NCI-H226 (cell line): ENCODE results near the gene NELFE.
"Not testable (repeated sequence)": the region's sequence is repeated elsewhere in the genome, so short reads cannot be mapped to it uniquely, and the experiment has no call there.

Source experiments
- DNase-seq: peaks from one replicate; pipeline ENCODE4 v3.0.0-alpha.2; 2015

Gene NELFE

DNA sequence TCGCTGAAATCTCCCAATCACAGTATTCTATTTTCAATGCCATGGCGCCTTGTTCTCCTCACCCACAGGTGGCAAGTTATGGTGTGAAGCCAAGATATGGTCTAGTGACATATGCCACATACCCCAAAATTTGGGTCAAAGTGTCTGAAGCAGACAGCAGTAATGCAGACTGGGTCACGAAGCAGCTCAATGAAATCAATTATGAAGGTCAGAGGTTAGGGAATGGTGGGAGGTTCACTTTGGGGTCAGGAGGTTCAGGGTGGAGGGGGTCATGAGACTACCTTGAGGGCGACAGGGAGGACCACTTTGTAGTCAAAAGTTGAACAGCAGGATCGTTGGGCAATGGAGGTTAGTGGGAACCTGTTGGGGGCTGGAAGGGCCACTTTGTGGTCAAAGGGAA lies 10.5 kb downstream of the NELFE start:
- no peak for DNase-seq

DNA sequence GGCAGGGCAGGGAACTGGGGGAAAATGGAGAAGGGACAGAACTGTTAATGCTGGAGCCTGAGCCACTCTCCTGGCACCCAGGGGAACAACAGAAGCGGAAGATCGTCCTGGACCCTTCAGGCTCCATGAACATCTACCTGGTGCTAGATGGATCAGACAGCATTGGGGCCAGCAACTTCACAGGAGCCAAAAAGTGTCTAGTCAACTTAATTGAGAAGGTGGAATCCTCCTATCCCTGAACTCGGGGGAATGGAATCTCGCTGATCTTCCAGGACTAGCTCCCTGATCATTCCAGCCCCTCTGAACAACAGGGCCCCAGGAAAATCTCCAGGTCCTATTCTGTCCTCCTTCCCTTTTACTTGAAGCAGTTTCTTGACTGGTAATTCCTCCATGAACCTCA lies 10.9 kb downstream of the NELFE start:
- no peak for DNase-seq

DNA sequence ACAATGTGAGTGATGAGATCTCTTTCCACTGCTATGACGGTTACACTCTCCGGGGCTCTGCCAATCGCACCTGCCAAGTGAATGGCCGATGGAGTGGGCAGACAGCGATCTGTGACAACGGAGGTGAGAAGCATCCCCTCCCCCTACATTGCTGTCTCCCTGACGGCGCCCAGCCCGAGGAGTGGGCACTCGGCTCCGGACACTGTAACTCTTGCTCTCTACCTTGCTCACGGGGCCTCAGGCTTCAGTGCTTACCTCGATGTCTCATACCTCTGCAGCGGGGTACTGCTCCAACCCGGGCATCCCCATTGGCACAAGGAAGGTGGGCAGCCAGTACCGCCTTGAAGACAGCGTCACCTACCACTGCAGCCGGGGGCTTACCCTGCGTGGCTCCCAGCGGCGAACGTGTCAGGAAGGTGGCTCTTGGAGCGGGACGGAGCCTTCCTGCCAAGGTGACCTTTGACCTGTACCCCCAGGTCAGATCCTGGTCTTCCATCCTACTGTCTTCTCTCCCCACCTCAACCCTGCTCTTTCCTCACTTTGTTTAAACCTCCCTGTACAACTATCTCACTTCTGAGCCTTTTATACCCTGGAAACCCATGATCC lies 11.6 kb downstream of the NELFE start:
- DNase-seq = no peak

DNA sequence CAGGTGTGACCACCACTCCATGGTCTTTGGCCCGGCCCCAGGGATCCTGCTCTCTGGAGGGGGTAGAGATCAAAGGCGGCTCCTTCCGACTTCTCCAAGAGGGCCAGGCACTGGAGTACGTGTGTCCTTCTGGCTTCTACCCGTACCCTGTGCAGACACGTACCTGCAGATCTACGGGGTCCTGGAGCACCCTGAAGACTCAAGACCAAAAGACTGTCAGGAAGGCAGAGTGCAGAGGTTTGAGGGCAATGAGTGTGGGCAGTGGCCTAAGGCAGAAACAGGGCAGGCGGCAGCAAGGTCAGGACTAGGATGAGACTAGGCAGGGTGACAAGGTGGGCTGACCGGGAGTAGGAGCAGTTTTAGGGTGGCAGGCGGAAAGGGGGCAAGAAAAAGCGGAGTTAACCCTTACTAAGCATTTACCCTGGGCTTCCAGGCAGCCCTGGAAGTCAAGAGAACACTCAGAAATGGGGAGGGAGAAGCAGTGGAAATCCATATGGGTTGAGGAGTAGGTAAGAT lies 12.3 kb downstream of the NELFE start:
- no peak for DNase-seq

DNA sequence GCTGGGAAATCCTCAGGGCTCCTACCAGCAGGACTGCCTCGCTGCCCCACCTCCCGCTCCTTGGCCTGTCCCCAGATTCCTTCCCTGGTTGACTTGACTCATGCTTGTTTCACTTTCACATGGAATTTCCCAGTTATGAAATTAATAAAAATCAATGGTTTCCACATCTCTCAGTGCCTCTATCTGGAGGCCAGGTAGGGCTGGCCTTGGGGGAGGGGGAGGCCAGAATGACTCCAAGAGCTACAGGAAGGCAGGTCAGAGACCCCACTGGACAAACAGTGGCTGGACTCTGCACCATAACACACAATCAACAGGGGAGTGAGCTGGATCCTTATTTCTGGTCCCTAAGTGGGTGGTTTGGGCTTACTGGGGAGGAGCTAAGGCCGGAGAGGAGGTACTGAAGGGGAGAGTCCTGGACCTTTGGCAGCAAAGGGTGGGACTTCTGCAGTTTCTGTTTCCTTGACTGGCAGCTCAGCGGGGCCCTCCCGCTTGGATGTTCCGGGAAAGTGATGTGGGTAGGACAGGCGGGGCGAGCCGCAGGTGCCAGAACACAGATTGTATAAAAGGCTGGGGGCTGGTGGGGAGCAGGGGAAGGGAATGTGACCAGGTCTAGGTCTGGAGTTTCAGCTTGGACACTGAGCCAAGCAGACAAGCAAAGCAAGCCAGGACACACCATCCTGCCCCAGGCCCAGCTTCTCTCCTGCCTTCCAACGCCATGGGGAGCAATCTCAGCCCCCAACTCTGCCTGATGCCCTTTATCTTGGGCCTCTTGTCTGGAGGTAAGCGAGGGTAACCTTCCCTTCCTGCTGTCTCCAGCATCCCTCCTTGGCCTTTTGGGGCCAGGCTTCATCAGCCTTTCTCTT lies 13.0 kb downstream of the NELFE start, which contains the start of gene CFB:
TSS of gene CFB (plus strand) at position 589 of the 863 bp plus-strand sequence. CDS start at position 716, 127 bp downstream.
- DNase-seq = peak; percentile 93

DNA sequence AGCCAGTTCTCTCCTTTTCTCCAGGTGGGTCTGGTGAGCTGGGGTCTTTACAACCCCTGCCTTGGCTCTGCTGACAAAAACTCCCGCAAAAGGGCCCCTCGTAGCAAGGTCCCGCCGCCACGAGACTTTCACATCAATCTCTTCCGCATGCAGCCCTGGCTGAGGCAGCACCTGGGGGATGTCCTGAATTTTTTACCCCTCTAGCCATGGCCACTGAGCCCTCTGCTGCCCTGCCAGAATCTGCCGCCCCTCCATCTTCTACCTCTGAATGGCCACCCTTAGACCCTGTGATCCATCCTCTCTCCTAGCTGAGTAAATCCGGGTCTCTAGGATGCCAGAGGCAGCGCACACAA lies 13.6 kb downstream of the NELFE start:
- no peak for DNase-seq

DNA sequence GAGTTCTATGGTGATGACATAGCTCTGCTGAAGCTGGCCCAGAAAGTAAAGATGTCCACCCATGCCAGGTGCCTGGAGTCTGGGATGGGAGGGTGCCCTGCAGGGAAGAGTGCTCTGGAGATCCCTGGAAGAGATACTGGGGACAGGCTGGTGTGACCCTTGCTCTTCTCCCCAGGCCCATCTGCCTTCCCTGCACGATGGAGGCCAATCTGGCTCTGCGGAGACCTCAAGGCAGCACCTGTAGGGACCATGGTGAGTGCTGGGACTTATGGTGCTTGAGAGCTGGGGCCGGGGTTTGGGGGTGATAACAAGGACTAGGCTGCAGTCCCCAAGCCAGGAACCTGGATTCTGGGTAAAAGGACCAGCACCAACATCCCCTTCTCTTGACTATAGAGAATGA lies 15.0 kb downstream of the NELFE start:
- no peak for DNase-seq

DNA sequence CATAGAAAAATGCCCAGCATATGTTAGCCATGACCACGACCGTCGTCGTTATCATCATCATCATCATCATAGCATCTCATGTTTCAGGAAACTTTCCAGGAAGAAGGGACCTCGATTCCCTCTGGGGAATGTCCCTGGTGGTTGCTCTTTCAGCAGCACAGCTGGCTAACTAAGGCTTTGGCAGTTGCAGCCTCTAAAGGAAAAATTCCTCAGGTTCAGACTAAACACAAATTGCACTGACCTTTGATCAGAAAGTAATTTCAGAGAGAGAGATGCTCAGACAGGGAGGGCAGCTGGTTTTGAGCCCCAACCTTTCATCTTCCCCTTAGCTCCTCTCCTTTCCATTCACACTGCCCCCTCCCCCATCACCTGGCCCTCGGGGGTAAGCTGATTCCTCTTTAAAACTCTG lies 18.5 kb downstream of the NELFE start:
- no peak for DNase-seq

DNA sequence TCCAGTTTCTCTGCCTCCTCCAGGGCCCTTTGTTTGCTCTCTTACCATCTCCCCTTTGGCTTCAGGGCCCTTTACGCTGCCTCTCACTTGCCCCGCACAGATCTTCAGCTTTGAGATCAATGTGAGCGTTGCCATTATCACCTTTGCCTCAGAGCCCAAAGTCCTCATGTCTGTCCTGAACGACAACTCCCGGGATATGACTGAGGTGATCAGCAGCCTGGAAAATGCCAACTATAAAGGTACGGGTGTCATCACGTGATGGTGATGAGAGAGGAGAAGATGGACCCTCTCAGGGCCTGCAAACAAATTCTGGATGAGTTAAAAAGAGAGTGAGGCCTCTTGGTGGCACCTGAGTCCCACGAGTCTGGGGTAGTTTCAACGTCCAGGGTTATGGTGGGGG lies 22.9 kb downstream of the NELFE start:
- no peak for DNase-seq

DNA sequence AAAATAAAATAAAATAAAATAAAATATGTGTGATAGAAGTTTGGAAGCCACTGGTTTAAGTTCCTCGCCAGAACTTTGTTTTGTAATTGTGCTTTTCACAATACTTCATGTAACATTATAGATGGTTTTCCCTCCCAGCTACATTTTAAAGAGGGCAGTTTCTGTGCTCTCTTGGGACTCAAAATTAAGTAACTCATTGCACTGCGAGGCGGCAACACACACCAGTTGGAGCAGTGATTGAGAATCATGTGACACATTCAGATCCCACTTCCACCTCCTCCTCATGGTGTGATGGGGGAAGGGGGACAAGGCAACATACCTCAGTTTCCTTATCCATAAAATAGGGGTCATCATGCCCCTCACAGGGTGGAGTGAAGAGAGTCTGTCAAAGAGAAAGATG lies 23.8 kb downstream of the NELFE start:
- no peak for DNase-seq

DNA sequence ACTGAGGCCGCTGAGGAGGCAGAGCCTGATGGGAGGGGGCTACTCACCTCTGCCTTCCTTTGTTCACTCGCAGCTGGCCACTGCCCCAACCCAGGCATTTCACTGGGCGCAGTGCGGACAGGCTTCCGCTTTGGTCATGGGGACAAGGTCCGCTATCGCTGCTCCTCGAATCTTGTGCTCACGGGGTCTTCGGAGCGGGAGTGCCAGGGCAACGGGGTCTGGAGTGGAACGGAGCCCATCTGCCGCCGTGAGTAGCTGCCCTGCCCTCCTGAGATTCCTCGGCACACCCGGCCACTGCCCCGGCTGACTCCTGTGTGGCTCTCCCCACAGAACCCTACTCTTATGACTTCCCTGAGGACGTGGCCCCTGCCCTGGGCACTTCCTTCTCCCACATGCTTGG lies 25.2 kb downstream of the NELFE start:
- no peak for DNase-seq

DNA sequence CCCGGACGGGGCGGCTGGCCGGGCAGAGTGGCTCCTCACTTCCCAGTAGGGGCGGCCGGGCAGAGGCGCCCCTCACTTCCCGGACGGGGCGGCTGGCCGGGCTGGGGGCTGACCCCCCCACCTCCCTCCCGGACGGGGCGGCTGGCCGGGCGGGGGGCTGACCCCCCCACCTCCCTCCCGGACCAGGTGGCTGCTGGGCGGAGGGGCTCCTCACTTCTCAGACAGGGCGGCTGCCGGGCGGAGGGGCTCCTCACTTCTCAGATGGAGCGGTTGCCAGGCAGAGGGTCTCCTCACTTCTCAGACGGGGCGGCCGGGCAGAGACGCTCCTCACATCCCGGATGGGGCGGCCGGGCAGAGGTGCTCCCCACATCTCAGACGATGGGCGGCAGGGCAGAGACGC lies 26.6 kb downstream of the NELFE start:
- DNase-seq = not testable (repeated sequence)

DNA sequence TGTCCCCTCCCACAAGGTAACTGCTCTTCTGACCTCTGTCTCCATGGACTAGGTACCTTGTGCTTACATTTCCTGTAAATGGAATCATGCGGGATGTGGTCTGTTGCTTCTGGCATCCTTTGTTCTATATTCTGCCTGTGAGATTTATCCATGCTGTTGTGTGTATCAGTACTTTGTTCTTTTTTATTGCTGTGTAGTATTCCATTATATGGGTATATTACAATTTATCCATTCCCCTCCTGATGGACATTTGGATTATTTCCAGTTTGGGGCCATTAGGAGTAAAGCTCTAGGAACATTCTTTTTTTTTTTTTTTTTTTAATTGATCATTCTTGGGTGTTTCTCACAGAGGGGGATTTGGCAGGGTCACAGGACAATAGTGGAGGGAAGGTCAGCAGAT lies 27.8 kb downstream of the NELFE start:
- no peak for DNase-seq

DNA sequence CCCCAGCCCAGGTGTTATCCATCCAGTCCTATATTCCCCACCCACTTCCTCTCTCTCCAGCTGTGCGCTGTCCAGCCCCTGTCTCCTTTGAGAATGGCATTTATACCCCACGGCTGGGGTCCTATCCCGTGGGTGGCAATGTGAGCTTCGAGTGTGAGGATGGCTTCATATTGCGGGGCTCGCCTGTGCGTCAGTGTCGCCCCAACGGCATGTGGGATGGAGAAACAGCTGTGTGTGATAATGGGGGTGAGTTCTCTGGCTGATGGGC lies 30.2 kb downstream of the NELFE start:
- no peak for DNase-seq

DNA sequence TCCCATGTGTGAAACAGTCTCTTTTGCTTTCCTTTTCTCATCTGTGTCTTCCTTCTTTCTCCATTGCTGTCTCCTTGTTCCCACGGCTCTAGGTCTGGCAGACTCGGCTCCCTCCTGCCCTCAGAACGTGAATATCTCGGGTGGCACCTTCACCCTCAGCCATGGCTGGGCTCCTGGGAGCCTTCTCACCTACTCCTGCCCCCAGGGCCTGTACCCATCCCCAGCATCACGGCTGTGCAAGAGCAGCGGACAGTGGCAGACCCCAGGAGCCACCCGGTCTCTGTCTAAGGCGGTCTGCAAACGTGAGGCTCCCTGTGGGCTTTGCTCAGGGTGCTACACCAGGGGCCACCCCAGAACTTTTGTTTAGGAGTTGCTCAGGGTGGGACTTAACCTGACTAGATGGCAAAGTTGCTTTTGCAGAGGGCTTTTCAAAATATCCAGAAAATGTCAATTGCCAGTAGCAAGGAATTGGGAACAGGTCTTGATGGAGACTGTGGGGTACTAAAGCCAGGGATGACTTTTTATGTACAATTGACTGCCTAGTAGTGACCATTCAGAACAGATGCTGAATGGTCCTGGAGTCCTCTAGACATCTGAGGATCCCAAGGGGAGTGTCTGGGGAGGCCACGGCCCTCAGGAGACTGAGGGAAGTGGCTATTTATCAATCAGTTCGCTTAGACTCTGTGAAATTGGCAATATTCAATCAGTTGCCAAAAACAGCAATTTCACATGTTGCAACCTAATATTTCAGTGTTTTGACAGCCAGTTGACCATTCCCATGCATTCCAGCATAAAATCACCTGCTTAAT lies 30.7 kb downstream of the NELFE start:
- DNase-seq = no peak

DNA sequence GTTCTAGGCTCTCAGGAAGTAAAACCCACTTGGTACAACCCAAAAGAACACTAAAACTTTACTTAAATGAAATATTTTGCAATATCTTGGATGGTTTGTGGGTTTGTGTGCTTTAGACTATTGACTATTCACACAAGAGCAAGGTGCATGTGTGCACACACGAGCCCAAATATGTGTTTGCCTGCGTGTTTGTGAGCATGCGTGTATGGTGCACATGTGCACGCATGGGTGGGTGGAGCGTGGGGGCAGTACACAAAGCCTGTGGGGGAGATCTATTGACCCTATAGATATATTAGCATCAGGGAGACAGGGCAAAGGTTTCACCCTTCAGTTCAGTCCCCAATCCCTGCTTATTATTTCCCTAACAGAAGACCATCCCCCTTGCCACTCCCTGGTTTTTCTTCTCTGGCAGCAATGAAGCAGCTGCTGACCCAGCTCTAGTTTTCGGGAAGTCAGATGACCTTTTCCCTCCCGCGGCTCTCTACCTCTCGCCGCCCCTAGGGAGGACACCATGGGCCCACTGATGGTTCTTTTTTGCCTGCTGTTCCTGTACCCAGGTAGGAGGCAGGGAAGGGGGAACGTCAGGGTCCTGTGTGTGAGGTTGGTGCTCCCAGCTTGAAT lies 31.4 kb downstream of the NELFE start, which contains the start of gene C2:
TSS of gene C2 (plus strand) at position 476 of the 621 bp plus-strand sequence. CDS start at position 512, 36 bp downstream.
- DNase-seq = no peak

DNA sequence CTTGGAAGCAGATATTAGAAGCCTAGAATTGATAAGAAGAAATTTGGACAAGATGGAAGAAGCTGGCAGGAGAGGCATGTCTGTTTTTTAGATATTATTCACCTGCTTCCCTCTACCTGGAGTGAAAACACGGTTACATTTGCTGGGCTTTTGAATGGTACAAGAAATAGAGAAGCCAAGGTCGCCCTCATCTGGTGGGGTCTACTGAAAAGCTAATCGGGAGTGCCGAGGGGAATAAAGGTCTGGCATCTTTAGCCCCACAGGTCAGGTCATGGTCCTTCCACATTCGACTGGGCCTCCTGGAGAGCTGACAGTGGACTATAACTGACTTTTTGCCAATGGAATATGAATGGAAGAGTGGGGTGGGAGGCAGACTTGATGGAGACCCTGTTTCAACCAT lies 35.8 kb downstream of the NELFE start:
- DNase-seq = no peak

DNA sequence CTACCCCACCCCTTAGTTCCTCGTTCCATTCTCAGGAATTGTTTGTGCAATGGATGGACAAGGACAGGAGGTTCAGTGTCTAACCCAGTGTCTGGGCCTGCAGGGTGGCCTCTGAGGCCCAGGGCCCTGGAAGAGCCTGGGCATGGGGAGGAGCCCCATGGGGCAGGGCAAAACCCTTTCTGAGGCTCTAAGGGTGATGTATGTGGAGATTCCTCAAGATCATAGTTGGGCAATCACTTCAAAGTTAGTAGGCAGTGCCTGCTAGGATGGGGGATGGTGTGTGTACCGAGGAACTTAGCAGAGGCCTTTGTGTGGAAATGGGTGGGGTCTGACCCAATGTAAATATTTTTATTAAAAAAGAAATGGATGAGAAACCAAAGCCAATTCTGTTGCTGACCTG lies 38.0 kb downstream of the NELFE start:
- DNase-seq = peak; percentile 32

DNA sequence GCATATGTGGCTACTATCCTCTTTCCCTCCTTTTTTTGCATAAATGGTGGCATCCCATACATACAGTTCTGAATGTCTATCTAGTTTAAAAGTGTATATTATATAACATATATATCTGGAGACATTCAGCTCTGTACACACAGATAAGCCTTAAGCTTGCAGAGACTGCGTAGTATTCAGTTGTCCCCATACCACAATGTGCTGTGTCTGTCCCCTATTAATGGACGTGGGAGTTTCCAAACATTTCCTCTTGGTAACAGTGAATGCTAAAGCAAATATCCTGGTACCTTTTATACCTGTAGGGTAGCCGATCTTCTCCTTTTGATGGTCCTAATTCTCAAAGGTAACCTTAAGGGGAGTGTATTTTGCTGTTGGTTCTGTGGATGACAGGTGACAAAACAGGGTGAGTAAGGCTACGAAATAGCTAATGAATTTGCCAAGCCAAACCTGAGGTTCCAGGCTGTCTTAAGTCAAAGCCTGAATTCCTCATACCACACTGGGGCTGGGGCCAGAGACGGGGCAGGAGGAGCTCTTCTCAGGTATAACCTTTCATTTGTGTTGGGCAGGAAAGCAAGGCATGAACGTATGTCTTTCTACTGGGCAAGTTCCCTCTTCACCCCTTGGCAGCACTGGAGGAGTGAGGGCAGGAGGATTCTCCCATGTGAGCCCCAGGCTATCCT lies 39.0 kb downstream of the NELFE start:
- DNase-seq = no peak

DNA sequence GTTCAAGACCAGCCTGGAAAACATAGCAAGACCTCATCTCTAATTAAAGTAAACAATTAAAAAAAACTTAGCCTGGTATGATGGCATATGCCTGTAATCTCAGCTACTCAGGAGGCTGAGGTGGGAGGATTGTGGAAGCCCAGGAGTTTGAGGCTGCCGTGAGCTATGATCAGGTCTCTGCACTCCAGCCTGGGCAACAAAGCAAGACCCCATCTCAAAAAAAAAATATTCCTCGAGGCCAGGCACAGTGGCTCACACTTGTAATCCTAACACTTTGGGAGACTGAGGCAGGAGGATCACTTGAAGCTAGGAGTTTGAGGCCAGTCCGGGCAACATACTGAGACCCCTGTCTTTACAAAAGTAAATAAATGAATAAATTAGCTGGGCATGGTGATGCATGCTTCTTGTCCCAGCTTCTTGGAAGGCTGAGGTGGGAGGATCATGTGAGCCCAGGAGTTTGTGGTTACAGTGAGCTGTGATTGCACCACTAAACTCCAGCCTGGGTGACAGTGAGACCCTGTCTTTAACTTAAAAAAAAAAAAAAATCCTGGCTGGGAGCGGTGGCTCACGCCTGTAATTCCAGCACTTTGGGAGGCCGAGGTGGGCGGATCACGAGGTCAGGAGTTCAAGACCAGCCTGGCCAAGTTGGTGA lies 40.6 kb downstream of the NELFE start:
- DNase-seq = no peak

DNA sequence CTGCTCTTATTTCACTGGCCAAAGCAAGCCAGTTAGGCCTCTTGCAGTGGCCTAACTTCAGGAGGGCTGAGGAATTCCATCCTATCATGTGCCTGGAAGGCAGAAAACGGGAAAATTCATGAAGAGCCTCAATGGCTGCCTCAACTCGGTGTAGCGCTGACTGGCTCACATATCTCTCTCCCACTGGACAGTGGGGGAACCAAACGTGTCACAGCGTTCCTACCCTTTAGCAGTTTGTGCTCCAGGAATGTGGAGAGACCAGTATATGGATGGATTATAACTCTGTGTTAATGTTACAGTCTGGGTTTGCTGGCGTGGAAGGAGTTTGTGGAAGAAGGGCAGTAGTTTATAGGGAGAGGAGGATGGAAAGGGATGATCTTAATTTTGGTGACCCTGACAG lies 43.0 kb downstream of the NELFE start:
- DNase-seq = no peak

DNA sequence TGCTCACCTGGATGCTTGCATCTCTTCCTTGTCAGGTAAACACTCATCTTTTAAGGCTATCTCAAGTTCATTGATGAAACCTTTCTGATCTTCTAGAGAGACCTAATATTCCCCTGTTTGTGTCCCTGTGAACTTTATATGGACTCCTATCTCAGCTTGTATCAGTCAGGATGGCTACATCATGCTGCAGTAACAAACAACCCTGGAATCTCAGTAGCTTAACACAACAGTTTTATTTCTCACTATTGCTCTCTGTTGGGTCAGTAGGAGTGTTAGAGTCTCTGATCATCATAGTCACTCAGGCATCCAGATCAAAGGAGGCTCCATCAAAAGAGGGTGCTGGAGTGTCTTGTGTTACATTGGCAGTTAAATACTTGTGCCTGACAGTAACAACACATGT lies 43.4 kb downstream of the NELFE start:
- DNase-seq = no peak
